GM23248 (cell line): Measurements from ENCODE around the gene VIPR2.

Experiments used
- EZH2 ChIP-seq: fragments of 200-600 bp; sonication (generic); IDR thresholded peaks from 2 replicates; pipeline ENCODE4 v1.6.1; 2018; ENCODE audit warnings: antibody characterized with exemption, mild to moderate bottlenecking; ENCODE audit not compliant: insufficient read depth, poor library complexity, severe bottlenecking
- EZH2phosphoT487 ChIP-seq: fragments of 200-600 bp; sonication (generic); IDR thresholded peaks from 2 replicates; pipeline ENCODE4 v1.6.1; 2018; ENCODE audit warnings: antibody characterized with exemption, moderate library complexity, mild to moderate bottlenecking, low read depth; ENCODE audit not compliant: insufficient read depth

DNA sequence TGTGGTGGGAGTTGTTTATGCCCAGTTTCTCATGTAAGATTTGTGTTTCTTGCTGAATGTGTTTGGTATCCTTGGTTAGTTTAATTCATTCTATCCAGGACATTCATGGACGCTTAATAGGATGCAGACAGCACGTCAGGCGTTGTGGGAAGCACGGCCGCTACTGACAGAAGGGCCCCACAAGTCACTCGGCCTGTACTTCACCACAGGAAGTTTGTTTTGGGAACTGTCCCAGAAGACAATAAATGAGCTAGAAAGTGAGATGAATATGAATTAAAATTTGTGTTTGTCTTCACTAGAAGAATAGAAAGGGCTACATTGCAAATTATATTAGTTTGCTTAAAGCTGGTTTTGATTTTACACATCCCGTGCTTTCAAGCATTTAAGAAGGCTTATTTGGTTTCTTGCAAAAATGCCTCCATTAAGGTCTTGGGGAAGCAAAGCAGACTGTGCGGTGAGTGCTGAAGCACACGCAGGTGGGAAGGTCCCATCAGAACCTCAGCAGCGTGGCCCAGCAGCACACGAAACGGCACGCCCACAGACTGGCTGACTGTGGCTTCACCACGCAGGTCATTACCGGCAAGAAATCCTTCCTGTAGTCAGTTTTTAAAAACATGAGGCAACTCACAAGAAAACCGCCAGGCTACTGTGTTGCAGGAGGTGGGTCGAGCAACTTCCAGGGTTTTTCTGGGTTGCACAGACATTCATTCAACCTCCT is 74.1 kb downstream of the VIPR2 start:
- TF ChIP-seq EZH2 = no peak
- no peak for TF ChIP-seq EZH2phosphoT487
